ENCODE data around the gene SETD3.

DNA sequence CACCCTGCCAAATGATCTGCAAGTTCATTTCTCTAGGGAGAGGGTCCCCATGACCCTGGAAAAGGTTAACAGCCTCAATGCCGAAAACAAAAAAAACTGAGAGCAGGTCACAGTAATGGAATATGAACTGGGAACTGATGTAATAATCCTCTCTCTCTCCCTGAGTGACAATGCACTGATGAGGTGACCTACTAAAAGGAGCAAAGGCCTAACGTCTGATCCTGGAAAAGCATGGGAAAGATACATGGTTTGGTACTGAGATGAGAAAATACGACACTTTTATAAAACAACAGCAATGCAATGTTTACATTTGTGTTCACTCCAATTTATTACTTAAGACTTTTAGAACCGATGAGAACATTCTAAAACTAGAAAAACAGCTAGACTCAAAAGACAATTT, 27.7 kb downstream of the SETD3 start:
- TF ChIP-seq, protein P1, sequence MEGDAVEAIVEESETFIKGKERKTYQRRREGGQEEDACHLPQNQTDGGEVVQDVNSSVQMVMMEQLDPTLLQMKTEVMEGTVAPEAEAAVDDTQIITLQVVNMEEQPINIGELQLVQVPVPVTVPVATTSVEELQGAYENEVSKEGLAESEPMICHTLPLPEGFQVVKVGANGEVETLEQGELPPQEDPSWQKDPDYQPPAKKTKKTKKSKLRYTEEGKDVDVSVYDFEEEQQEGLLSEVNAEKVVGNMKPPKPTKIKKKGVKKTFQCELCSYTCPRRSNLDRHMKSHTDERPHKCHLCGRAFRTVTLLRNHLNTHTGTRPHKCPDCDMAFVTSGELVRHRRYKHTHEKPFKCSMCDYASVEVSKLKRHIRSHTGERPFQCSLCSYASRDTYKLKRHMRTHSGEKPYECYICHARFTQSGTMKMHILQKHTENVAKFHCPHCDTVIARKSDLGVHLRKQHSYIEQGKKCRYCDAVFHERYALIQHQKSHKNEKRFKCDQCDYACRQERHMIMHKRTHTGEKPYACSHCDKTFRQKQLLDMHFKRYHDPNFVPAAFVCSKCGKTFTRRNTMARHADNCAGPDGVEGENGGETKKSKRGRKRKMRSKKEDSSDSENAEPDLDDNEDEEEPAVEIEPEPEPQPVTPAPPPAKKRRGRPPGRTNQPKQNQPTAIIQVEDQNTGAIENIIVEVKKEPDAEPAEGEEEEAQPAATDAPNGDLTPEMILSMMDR (IDR thresholded peaks at IDR 0.05) = no peak
- no peak for TF ChIP-seq ZFX (IDR thresholded peaks at IDR 0.05; ENCODE audit: borderline replicate concordance)

All from 22Rv1 (cell line).